Panc1 (cell line): Measurements from ENCODE around the gene CCT7.
A peak's percentile ranks its signal among the peaks of the same experiment; 100 is the strongest.

ENCODE experiments used
- CTCF ChIP-seq: fragments of 450-650 bp; IDR thresholded peaks from 2 replicates; pipeline ENCODE4 v1.5.1; 2017; ENCODE audit warnings: mild to moderate bottlenecking
- POLR2AphosphoS5 ChIP-seq: IDR thresholded peaks from 2 replicates; pipeline ENCODE4 v1.6.1; 2012; ENCODE audit warnings: mild to moderate bottlenecking, low read depth, low read length, moderate library complexity
- REST ChIP-seq, 2 experiments: IDR thresholded peaks; 2 replicates each; pipeline ENCODE4 v1.6.1; 2011 to 2012; ENCODE audit warnings: low read depth in 2 of 2, control low read depth in 1 of 2, low read length in 1 of 2, mild to moderate bottlenecking in 1 of 2, moderate library complexity in 1 of 2; ENCODE audit not compliant: insufficient read depth in 1 of 2
- SIN3A ChIP-seq: IDR thresholded peaks from 2 replicates; pipeline ENCODE4 v1.6.1; 2012; ENCODE audit warnings: low read depth, mild to moderate bottlenecking, low read length, moderate library complexity, borderline replicate concordance; ENCODE audit not compliant: insufficient read depth

- TF ChIP-seq CTCF (no peak), POLR2AphosphoS5 (peak; percentile 96), SIN3A (peak; percentile 90; the same call in 1 of the 2 replicates), REST (IDR thresholded peaks at IDR 0.05; ENCODE audit: insufficient read depth in 1 of 2, low read depth in 2 of 2, low read length in 1 of 2) (no peak)
Measured at GRCh38 chr2:73233932-73234832, at the start of gene CCT7.
